T-helper 2 cell treated with Interferon-gamma antibody and Interleukin-4, amounts not matched to agents 100 ng/mL and 5 ng/mL, for 36 hours (primary cell): Measurements from ENCODE around the gene ZBTB20. TPM values are rescaled to one million over a fixed set of nuclear protein-coding genes. Genes with fewer than 3 reads are reported as not detected.

Experiments used
- intact Hi-C: fragments of 100-400 bp; cut with micrococcal nuclease; formaldehyde crosslinking; loops from one replicate; pipeline ENCODE4 v1.15.1; 2023
- total RNA-seq: library from RNA; stranded (reverse); gene quantifications from 2 replicates; pipeline ENCODE4 v1.2.3, GENCODE V29; 2022

ZBTB20 gene
- total RNA-seq, 1 donor from 2014 or later: 8.0 TPM

DNA sequence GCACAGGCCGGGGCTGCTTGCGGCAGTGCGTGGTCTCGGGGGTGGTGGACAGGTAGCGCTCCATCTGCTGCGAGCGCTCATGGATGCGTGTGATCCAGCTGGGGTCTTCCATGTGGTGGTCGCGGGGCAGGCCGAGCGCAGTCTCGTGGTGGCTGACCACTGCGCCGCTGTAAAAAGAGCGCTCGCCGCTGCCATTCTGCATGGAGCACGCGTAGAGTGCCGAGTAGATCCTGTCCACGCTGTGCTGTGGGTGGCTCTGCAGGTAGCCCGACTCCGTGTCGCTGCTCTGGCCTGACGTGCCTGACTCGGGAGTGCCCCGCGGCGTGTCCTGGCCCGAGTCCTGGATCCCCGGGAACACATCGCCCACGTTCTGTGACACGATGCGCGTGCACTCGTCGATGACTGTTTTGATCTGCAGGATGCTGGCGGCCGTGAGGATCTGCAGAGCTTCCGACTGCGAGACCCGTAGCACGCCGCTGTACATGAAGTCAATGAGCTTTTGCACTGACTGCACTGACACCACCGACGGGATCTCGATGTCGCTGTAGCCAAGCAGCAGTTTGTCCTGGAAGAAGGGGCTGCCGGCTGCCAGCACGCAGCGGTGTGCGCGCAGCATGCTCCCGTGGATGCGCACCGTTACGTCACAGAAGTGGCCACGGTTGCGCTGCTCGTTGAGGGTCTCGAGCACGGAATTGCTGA is 795.8 kb downstream of the ZBTB20 start:
- intact Hi-C loops: no loop called here

DNA sequence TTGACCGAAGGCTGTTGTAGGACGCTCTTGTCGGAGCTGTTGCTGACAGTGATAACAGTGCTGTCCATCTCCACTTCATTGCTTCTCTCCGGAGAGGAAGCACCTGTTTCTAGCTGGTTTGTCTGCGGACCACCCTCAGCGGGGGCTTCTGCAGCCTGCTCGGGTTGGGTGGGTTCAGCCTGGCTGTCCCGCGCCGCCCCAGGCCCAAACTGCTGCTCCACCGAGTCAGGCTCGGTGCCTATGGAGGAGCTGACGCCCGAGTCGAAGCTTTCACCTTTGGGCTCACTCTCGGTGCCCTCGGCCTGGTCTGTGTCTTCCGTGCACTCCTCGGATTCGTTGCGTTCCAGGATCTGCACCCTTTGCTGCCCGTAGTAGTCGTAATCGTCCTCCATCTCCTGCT is 796.4 kb downstream of the ZBTB20 start:
- intact Hi-C loops: no loop called here

DNA sequence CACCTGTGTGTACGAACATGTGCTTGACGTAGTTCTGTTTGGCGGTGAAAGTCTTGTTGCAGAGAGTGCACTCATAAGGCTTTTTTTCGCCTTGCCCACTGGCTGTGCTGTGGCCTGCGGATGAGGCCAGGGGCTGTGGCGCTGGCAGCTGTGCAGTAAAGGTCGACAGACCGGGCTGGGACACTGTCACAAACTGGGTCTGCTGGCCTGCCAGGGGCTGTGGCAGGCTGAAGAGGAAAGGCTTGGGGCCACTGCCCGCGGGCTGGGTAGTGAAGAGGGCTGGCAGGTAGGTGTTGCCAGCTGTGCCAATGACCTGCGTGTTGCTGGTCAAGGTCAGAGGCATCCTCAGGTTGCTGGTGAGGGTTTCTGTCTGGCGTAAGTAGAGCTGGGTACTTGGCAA is 796.8 kb downstream of the ZBTB20 start:
- intact Hi-C loops: no loop called here

- intact Hi-C loops: no loop called here
Measured at GRCh38 chr3:114344492-114344891, 802.6 kb downstream of the ZBTB20 start.

DNA sequence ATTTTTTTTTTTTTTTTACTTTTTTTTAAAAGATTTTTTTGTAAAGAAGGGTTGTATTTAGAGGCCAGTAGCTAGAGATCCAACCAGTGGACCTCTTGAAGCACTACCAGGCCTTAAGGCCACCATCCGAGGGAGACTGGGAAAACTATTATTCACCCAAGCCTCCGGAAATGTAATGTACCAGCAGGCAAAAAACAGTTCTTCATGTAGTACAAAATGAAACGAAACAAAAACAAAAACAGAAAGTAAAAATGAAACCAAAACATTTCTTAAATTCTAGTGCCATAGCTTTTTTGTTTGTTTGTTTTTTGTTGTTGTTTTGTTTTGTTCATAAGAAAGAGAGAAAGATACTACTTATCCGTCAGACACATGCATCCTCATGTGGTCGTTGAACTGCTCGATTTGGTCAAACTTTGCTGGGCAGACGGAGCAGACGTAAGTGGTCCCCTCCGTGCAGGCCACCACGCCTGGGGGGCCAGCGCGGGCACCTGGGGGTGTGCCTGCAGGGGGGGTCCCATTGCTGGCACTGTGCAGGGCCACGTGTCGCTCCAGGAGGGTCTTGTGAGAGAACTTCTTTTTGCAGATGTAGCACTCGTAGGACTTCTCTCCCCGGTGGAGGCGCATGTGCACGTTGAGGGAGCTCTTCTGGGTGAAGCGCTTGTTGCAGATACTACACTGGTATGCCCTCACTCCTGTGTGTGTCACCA is 808.3 kb downstream of the ZBTB20 start:
- intact Hi-C loops: loop anchor here (5.0 kb wide), 1 partner anchor 127 kb away; no protein-coding TSS in a partner anchor

DNA sequence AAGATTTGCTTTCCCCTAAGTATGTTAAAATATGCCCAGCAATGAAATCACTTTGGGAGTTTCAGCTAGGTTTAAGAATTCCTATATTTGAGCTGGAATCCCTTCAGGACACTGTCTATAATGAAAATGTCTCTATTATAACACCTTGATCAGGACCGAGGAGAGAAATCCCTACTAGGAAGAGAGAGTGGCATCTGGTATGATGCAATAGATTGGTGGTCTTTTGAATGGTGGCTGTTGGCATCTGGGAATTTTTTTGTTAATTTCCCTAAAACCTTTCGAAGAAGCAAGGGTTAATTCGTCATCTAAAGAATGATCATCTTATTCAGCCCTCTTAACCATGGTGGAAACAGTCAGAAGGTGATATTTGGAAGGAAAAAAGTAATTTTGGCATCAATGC is 810.2 kb downstream of the ZBTB20 start:
- intact Hi-C loops: loop anchor here (5.0 kb wide), 1 partner anchor 125 kb away; no protein-coding TSS in a partner anchor

DNA sequence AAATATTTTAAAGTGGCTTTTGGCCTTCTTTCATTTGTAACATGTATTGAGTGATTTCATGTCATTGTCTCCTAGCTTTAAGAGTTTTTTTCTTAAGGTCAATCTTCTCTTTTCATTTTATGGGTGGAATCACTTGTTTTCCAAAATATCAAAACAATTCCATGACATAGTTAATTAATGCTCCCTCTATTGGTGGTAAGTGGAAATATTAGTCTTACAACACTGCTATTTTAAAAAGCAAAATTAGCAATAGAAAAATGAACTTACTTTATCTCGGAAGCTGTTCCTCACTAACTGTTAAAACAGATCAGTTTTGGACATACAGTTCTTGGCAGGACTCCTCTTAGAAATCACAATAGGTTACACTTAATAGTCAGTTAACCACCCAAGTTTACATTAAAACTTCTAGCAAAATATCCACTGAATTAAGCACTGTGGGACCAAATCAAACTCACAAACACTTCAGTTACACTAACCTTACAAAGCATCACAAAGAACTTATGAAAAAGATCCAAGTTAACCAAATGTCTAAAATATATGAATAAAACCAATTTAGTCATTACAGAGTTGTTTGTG is 810.9 kb downstream of the ZBTB20 start:
- intact Hi-C loops: loop anchor here (5.0 kb wide), 1 partner anchor 124 kb away; no protein-coding TSS in a partner anchor

DNA sequence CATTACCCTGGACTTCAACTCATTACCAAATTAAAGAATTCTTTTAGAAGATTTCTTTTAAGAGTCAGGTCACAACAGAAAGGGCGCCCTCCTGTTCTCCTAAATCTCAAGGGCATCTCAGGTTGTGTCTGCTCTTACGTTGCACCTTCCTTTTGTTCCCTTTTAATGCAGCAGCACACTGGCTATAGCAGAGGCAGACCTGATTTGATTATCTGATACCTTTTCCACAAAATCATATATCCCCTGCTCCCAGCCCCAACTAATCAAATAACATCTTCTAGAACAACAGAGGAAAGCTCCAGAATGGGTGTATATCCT is 813.2 kb downstream of the ZBTB20 start:
- intact Hi-C loops: no loop called here

DNA sequence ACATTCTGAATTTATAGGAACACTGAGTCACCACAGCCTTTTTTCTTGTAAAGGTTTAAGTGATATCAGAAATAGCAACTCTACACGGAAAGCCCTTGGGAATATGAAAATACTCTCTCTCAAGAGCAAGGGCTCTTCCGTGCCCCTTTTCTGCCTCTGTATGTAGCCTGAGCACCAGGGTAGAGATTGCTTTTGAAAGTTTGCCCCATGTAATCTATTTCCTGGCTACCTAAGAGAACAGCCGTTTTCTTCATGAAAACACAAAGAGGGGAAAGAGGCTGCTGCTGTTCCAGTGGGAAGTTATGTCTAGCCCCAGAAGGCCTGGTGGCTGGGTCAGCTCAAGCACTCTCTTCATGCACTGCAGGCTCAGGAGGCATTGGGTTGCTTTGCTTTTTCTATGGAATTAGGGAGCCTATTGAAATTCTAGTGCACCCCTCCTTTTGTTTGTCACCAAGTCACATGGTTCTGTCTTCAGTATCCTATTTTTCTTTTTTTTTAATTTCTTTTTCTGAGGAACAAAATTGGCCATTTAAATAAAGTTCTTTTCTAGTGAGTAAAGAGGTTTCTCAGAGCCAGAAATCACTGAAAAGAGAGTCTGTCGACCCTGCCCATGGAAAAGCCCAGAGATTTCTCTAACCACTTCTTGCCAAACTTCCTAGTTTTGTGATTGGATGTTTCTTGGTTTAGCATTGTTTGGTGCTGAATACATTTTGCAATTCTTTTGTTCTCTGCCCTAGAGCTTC is 813.7 kb downstream of the ZBTB20 start:
- intact Hi-C loops: no loop called here

GRCh38 chr3:114332342-114333179 is 814.5 kb downstream of the ZBTB20 start:
- intact Hi-C loops: no loop called here

- intact Hi-C loops: no loop called here
Measured at GRCh38 chr3:114331710-114332109, 815.4 kb downstream of the ZBTB20 start.

GRCh38 chr3:114331007-114331406 is 816.1 kb downstream of the ZBTB20 start:
- intact Hi-C loops: no loop called here

GRCh38 chr3:114329823-114330222 is 817.3 kb downstream of the ZBTB20 start:
- intact Hi-C loops: loop anchor here (5.0 kb wide), 2 partner anchors 38 to 108 kb away; partner anchors contain the start of gene TIGIT

- intact Hi-C loops: loop anchor here (5.0 kb wide), 2 partner anchors 36 to 106 kb away; partner anchors contain the start of gene TIGIT
Measured at GRCh38 chr3:114328345-114328744, 818.7 kb downstream of the ZBTB20 start.

DNA sequence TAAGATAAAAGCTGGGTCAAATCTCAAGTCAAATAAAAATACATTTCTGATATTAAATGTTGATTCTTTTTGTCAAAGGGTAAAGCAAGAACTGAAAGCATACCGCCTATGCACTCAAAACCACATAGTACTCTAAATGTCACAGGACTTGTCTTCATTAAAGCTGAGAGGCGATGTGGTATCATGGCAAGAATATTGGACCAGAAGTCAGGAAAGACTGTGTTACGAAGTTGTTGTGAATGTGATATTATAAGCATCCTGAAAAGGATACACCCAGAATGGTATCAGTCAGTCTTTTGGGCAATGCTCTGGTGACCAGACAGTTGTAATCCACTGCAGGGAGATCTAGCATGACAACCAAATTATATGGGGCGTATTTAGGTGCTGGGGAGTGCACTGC is 819.4 kb downstream of the ZBTB20 start:
- intact Hi-C loops: loop anchor here (5.0 kb wide), 2 partner anchors 35 to 105 kb away; partner anchors contain the start of gene TIGIT

- intact Hi-C loops: no loop called here
Measured at GRCh38 chr3:114323546-114324254, 823.4 kb downstream of the ZBTB20 start.

GRCh38 chr3:114320246-114320645 is 826.8 kb downstream of the ZBTB20 start:
- intact Hi-C loops: no loop called here

DNA sequence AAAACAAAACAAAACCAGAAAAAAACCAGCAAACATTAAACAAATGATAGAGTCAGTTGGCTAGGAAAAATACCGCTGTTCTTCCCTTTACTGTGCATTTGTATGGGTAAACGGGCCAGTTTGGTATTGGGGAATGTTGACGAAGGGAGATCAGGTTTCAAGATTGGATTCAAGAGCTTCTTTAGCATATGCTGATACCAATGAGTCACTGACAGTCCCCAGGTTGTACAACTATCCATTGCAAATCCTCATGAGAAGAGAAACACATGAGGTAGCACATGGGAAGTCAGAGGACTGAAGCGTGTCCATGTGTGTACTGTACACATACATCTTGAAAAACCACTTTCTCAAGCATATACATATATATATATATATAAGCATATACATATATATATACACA is 827.6 kb downstream of the ZBTB20 start:
- intact Hi-C loops: no loop called here

GRCh38 chr3:114318295-114318694 is 828.8 kb downstream of the ZBTB20 start:
- intact Hi-C loops: no loop called here

- intact Hi-C loops: no loop called here
Measured at GRCh38 chr3:114314282-114314681, 832.8 kb downstream of the ZBTB20 start.
